Endodermal cell (in vitro differentiated cells): Measurements from ENCODE around the gene RTBDN. TPM values are rescaled to one million over a fixed set of nuclear protein-coding genes. Genes with fewer than 3 reads are reported as not detected.
A peak's percentile ranks its signal among the peaks of the same experiment; 100 is the strongest.

ENCODE experiments used
- DNase-seq: peaks from one replicate; pipeline ENCODE4 v3.0.0-alpha.2; 2017
- H3K27ac ChIP-seq: 2 replicates; pipeline ENCODE4 v1.5.1; 2013; ENCODE audit warnings: mild to moderate bottlenecking, low read depth, low read length, moderate library complexity
- H3K27me3 ChIP-seq: 2 replicates; pipeline ENCODE4 v1.6.1; 2013; ENCODE audit warnings: mild to moderate bottlenecking, low read length, moderate library complexity; ENCODE audit not compliant: insufficient read depth, control insufficient read depth, poor library complexity, severe bottlenecking
- H3K36me3 ChIP-seq: 2 replicates; pipeline ENCODE4 v1.7.0; 2013; ENCODE audit warnings: mild to moderate bottlenecking, low read length, moderate library complexity; ENCODE audit not compliant: control insufficient read depth, insufficient read depth
- H3K4me1 ChIP-seq: one replicate; pipeline ENCODE4 v1.7.0; 2013; ENCODE audit warnings: low read length; ENCODE audit not compliant: control insufficient read depth, insufficient read depth
- H3K4me3 ChIP-seq: 2 replicates; pipeline ENCODE4 v1.5.1; 2013; ENCODE audit warnings: mild to moderate bottlenecking, low read length, moderate library complexity
- H3K9ac ChIP-seq: 2 replicates; pipeline ENCODE4 v1.6.1; 2013; ENCODE audit warnings: mild to moderate bottlenecking, low read length, moderate library complexity; ENCODE audit not compliant: poor library complexity, severe bottlenecking; ENCODE audit errors: extremely low read depth
- H3K9me3 ChIP-seq: 2 replicates; pipeline ENCODE4 v1.6.1; 2013; ENCODE audit warnings: mild to moderate bottlenecking, low read length, moderate library complexity; ENCODE audit not compliant: control insufficient read depth
- H3K27ac Mint-ChIP-seq: 2 replicates; pipeline ENCODE4 v1.8.0; 2020; ENCODE audit warnings: mixed read lengths
- H3K27me3 Mint-ChIP-seq: 2 replicates; pipeline ENCODE4 v1.8.0; 2021; ENCODE audit warnings: mild to moderate bottlenecking, mixed read lengths; ENCODE audit not compliant: insufficient read depth
- H3K36me3 Mint-ChIP-seq: 2 replicates; pipeline ENCODE4 v1.8.0; 2020; ENCODE audit warnings: low read depth, mixed read lengths
- H3K4me1 Mint-ChIP-seq: 2 replicates; pipeline ENCODE4 v1.8.0; 2020; ENCODE audit warnings: mixed read lengths
- H3K4me3 Mint-ChIP-seq: 2 replicates; pipeline ENCODE4 v1.8.0; 2020; ENCODE audit warnings: mild to moderate bottlenecking, moderate library complexity, mixed read lengths
- H3K9me3 Mint-ChIP-seq: 2 replicates; pipeline ENCODE4 v1.8.0; 2020; ENCODE audit warnings: mild to moderate bottlenecking, mixed read lengths
- CTCF ChIP-seq: fragments of 200-600 bp; sonication (generic); conservative IDR thresholded peaks from 2 replicates; pipeline ENCODE4 v1.5.0; 2021; ENCODE audit warnings: antibody characterized with exemption, mild to moderate bottlenecking
- WGBS, 2 experiments: methylation state at CpG; one replicate each; pipeline versions ENCODE4 v1.1.5 to v1.1.7; 2013; ENCODE audit warnings: missing lambda C conversion rate in 2 of 2, mixed read lengths in 1 of 2; ENCODE audit not compliant: insufficient coverage in 1 of 2, insufficient read length in 1 of 2; 5-methylcytosine and 5-hydroxymethylcytosine counted together
- total RNA-seq, 2 donors: library from RNA; stranded (reverse); fragmentation: NEBNext Ultra II Directional in 1 of 2; extraction: Animal tissue kit (Norgen Biotek cat#: 25700) in 1 of 2; gene quantifications; 2 replicates in 1 of 2; 3 replicates in 1 of 2; pipeline ENCODE4 v1.2.1, GENCODE V29; 2021

RTBDN gene
- total RNA-seq, 2 donors from 2014 or later: 0.68 to 1.7 TPM

- Mint-ChIP-seq H3K36me3 (peaks cover 2% of the 10 kb centered on the region), H3K27me3 (peaks cover 9% of the 10 kb centered on the region), H3K27ac (peak overlapping the region; percentile 89), H3K9me3 (no peaks in the 10 kb centered on the region), H3K4me3 (peak overlapping the region; percentile 74), H3K4me1 (peaks cover 33% of the 10 kb centered on the region)
- Histone ChIP-seq H3K27me3 (peaks cover 9% of the 10 kb centered on the region), H3K9ac (peak overlapping the region; percentile 89), H3K9me3 (no peaks in the 10 kb centered on the region), H3K27ac (peak overlapping the region; percentile 70), H3K36me3 (no peaks in the 10 kb centered on the region), H3K4me1 (peaks cover 11% of the 10 kb centered on the region), H3K4me3 (peak overlapping the region; percentile 86)
- no peak for TF ChIP-seq CTCF
- peak; percentile 91 for DNase-seq
- 0 to 1% methylated on average over 45 to 84 of the region's 84 CpGs for WGBS, 2 experiments
Measured at GRCh38 chr19:12792051-12792852, 42.1 kb downstream of the RTBDN start.

DNA sequence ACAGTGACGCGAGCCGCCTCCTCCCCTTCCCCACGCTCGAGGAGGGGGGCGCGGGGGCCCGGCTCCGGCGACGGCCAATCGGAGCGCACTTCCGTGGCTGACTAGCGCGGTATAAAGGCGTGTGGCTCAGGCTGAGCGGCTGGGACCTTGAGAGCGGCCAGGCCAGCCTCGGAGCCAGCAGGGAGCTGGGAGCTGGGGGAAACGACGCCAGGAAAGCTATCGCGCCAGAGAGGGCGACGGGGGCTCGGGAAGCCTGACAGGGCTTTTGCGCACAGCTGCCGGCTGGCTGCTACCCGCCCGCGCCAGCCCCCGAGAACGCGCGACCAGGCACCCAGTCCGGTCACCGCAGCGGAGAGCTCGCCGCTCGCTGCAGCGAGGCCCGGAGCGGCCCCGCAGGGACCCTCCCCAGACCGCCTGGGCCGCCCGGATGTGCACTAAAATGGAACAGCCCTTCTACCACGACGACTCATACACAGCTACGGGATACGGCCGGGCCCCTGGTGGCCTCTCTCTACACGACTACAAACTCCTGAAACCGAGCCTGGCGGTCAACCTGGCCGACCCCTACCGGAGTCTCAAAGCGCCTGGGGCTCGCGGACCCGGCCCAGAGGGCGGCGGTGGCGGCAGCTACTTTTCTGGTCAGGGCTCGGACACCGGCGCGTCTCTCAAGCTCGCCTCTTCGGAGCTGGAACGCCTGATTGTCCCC is 42.9 kb downstream of the RTBDN start, which contains the start of gene JUNB:
JUNB (plus strand) TSS at position 142 of the 706 bp plus-strand sequence; CDS start at position 428, 286 bp downstream.
- peak; percentile 94 for DNase-seq
- Mint-ChIP-seq H3K27me3 (peaks cover 9% of the 10 kb centered on the region), H3K36me3 (no peaks in the 10 kb centered on the region), H3K9me3 (no peaks in the 10 kb centered on the region), H3K4me1 (peaks cover 33% of the 10 kb centered on the region), H3K27ac (peak within 1 kb of the TSS; percentile 89), H3K4me3 (peak within 1 kb of the TSS; percentile 74)
- Histone ChIP-seq H3K4me1 (peaks cover 11% of the 10 kb centered on the region), H3K36me3 (no peaks in the 10 kb centered on the region), H3K4me3 (peak within 1 kb of the TSS; percentile 86), H3K27me3 (peaks cover 9% of the 10 kb centered on the region), H3K27ac (peak within 1 kb of the TSS; percentile 70), H3K9ac (peak within 1 kb of the TSS; percentile 89), H3K9me3 (no peaks in the 10 kb centered on the region)
- WGBS, 2 experiments: 0 to 1% methylated on average over 18 to 73 of the region's 73 CpGs
- peak; percentile 52 for TF ChIP-seq CTCF

DNA sequence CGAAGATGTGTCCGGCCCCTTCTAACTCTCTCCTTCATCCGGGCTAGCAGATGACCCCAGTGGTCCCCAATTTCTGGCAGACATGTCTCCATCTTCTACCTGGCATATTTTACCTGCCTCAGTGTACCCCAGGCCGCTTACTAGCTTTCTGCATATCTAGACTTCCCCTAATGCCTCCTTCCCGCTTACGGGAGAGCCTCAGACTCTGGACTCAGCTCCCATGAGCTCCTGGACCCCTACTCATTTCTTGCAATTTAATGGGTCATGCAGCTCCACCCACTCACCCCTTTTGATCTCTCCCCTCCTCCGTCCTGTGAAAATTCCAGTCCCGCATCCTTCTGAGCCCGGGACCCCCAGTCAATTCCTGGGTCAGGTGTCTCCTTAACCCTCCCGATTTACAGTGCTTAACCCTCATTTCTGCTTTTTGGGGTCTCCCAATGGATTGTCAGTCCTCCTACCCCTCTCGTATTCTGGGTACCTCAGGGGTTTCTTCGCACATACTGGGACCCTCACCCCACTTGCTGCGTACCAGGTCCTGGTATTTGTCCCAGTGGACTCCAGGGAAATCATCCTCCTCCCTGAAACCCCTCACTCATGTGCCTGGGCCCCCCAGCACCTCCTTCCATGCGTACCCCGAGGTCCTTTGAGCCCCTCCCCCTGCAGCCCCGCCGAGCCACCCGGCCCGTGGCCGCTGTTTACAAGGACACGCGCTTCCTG is 43.6 kb downstream of the RTBDN start:
- Histone ChIP-seq H3K36me3 (no peaks in the 10 kb centered on the region), H3K27me3 (peaks cover 9% of the 10 kb centered on the region), H3K9me3 (no peaks in the 10 kb centered on the region), H3K4me3 (peak overlapping the region; percentile 86), H3K4me1 (peaks cover 6% of the 10 kb centered on the region), H3K9ac (no peak overlapping the region), H3K27ac (peak overlapping the region; percentile 66)
- no peak for TF ChIP-seq CTCF
- Mint-ChIP-seq H3K9me3 (no peaks in the 10 kb centered on the region), H3K27ac (peak overlapping the region; percentile 30), H3K36me3 (no peaks in the 10 kb centered on the region), H3K4me1 (peaks cover 26% of the 10 kb centered on the region), H3K4me3 (peak overlapping the region; percentile 74), H3K27me3 (peaks cover 9% of the 10 kb centered on the region)
- WGBS, 2 experiments: 7 to 9% methylated on average over 15 to 22 of the region's 22 CpGs
- no peak for DNase-seq
